GM19463 (cell line): ENCODE measurements around the gene RPH3AL.

ENCODE experiments used
- ATAC-seq: cut with Tn5 transposase; IDR thresholded peaks from one replicate; pipeline ENCODE4 v1.9.1; 2021; ENCODE audit warnings: mild to moderate bottlenecking, moderate library complexity; ENCODE audit not compliant: unreplicated experiment

Gene RPH3AL

GRCh38 chr17:352421-353212, at the start of gene RPH3AL:
Gene RPH3AL, minus strand, starts transcription at chr17:352807. Its CDS starts 25,264 bp downstream, at chr17:327543.
- no peak for ATAC-seq

- ATAC-seq: no peak
Measured at GRCh38 chr17:400257-400656, 47.6 kb upstream of the RPH3AL start.

GRCh38 chr17:396788-397187, 44.2 kb upstream of the RPH3AL start:
- ATAC-seq: no peak

- no peak for ATAC-seq
Measured at GRCh38 chr17:395974-396373, 43.4 kb upstream of the RPH3AL start.

GRCh38 chr17:395179-395578, 42.6 kb upstream of the RPH3AL start:
- ATAC-seq: no peak

- ATAC-seq: no peak
Measured at GRCh38 chr17:394718-395095, 42.1 kb upstream of the RPH3AL start.

GRCh38 chr17:393806-394717, 41.5 kb upstream of the RPH3AL start:
- ATAC-seq: no peak

- ATAC-seq: no peak
Measured at GRCh38 chr17:391850-392249, 39.2 kb upstream of the RPH3AL start.

GRCh38 chr17:390025-390424, 37.4 kb upstream of the RPH3AL start:
- ATAC-seq: no peak

GRCh38 chr17:388087-388486, 35.5 kb upstream of the RPH3AL start:
- no peak for ATAC-seq

- ATAC-seq: no peak
Measured at GRCh38 chr17:386141-386876, 33.7 kb upstream of the RPH3AL start.

GRCh38 chr17:385836-386140, 33.2 kb upstream of the RPH3AL start:
- ATAC-seq: no peak

- ATAC-seq: no peak
Measured at GRCh38 chr17:385178-385835, 32.7 kb upstream of the RPH3AL start.

- ATAC-seq: no peak
Measured at GRCh38 chr17:384622-385177, 32.1 kb upstream of the RPH3AL start.

GRCh38 chr17:383771-384621, 31.4 kb upstream of the RPH3AL start:
- ATAC-seq: no peak

GRCh38 chr17:382644-383533, 30.3 kb upstream of the RPH3AL start:
- ATAC-seq: no peak

GRCh38 chr17:381941-382643, 29.5 kb upstream of the RPH3AL start:
- ATAC-seq: no peak

- no peak for ATAC-seq
Measured at GRCh38 chr17:381516-381915, 28.9 kb upstream of the RPH3AL start.
